PC-3 (cell line): ENCODE results near the gene EPS8L2. TPM values are rescaled to one million over a fixed set of nuclear protein-coding genes. Genes with fewer than 3 reads are reported as not detected.

ENCODE experiments used
- ATAC-seq: fragments of 200-7000 bp; cut with Tn5 transposase; 2 replicates; pipeline ENCODE4 v1.9.1; 2020; ENCODE audit warnings: mild to moderate bottlenecking, moderate library complexity
- BruUV-seq: library from RNA; stranded (reverse); fragments of 400-500 nt; replicated peaks from 2 replicates; lab custom pipeline; 2021; lab: Mats Ljungman, UMichigan
- CTCF ChIA-PET: fragments of 300-600 bp; sonication (Branson Sonifier 250); formaldehyde crosslinking; loops from one replicate; lab custom pipeline; 2022; ENCODE audit warnings: antibody characterized with exemption; lab: Charles Lee
- POLR2A ChIA-PET: fragments of 300-600 bp; sonication (Branson Sonifier 250); formaldehyde crosslinking; loops from one replicate; lab custom pipeline; 2022; ENCODE audit warnings: antibody characterized with exemption; ENCODE audit not compliant: unreplicated experiment; lab: Charles Lee
- DNase-seq: peaks from one replicate; pipeline ENCODE4 v3.0.0-alpha.2; 2015
- H2AFZ ChIP-seq: fragments of 300-600 bp; sonication (generic); 2 replicates; pipeline ENCODE4 v1.6.0; 2016; ENCODE audit warnings: antibody characterized with exemption, low read length
- H3F3A ChIP-seq: fragments of 300-600 bp; sonication (generic); one replicate; pipeline ENCODE4 v1.6.0; 2017; ENCODE audit warnings: antibody characterized with exemption, low read length, control low read depth, mild to moderate bottlenecking; ENCODE audit not compliant: unreplicated experiment
- H3K27ac ChIP-seq: fragments of 300-600 bp; sonication (generic); 2 replicates; pipeline ENCODE4 v1.5.1; 2016; ENCODE audit warnings: mild to moderate bottlenecking, low read length
- H3K27me3 ChIP-seq: fragments of 300-600 bp; sonication (generic); 2 replicates; pipeline ENCODE4 v1.6.1; 2016; ENCODE audit warnings: low read length, mixed read lengths
- H3K36me3 ChIP-seq: fragments of 300-600 bp; sonication (generic); 2 replicates; pipeline ENCODE4 v1.6.1; 2016; ENCODE audit warnings: low read depth, mixed run types, low read length, mixed read lengths
- H3K4me1 ChIP-seq: fragments of 300-600 bp; sonication (generic); 2 replicates; pipeline ENCODE4 v1.5.1; 2016; ENCODE audit warnings: low read length; ENCODE audit not compliant: insufficient read depth
- H3K4me2 ChIP-seq: fragments of 300-600 bp; sonication (generic); 2 replicates; pipeline ENCODE4 v1.6.0; 2016; ENCODE audit warnings: low read length
- H3K4me3 ChIP-seq: fragments of 300-600 bp; sonication (generic); 2 replicates; pipeline ENCODE4 v1.5.1; 2016; ENCODE audit warnings: mild to moderate bottlenecking, low read length, mixed read lengths
- H3K79me2 ChIP-seq: fragments of 300-600 bp; sonication (generic); 2 replicates; pipeline ENCODE4 v1.6.1; 2017; ENCODE audit warnings: low read length, mixed read lengths
- H3K9ac ChIP-seq: fragments of 300-600 bp; sonication (generic); 2 replicates; pipeline ENCODE4 v1.6.0; 2016; ENCODE audit warnings: mild to moderate bottlenecking, low read length
- H3K9me2 ChIP-seq: fragments of 300-600 bp; sonication (generic); replicated peaks from 2 replicates; pipeline ENCODE4 v1.6.1; 2016; ENCODE audit warnings: mixed run types, low read length, mixed read lengths
- H3K9me3 ChIP-seq: fragments of 300-600 bp; sonication (generic); 2 replicates; pipeline ENCODE4 v1.6.1; 2016; ENCODE audit warnings: low read length, mixed read lengths
- H4K20me1 ChIP-seq: fragments of 300-600 bp; sonication (generic); 2 replicates; pipeline ENCODE4 v1.6.1; 2016; ENCODE audit warnings: low read length, mixed read lengths
- EZH2 ChIP-seq: fragments of 300-600 bp; sonication (generic); IDR thresholded peaks from one replicate; pipeline ENCODE4 v1.6.1; 2017; ENCODE audit warnings: antibody characterized with exemption, mild to moderate bottlenecking, low read length; ENCODE audit not compliant: unreplicated experiment
- EZH2phosphoT487 ChIP-seq: fragments of 300-600 bp; sonication (generic); IDR thresholded peaks from 2 replicates; pipeline ENCODE4 v1.6.1; 2018; ENCODE audit warnings: mild to moderate bottlenecking, antibody characterized with exemption, low read length, borderline replicate concordance
- intact Hi-C: fragments of 100-400 bp; cut with micrococcal nuclease; formaldehyde crosslinking; loops from 2 replicates; pipeline ENCODE4 v1.9.0; 2023
- total RNA-seq: library from RNA; depleted of rRNA; stranded (reverse); fragments of >200 nt; gene quantifications from 2 replicates; pipeline ENCODE4 v1.2.3, GENCODE V29; 2014
- TF ChIP-seq, protein P1 (sequence below): fragments of 300-600 bp; sonication (generic); conservative IDR thresholded peaks from 2 replicates; pipeline ENCODE4 v1.5.1; 2017; ENCODE audit warnings: antibody characterized with exemption, low read depth, mild to moderate bottlenecking, low read length

The EPS8L2 gene
- total RNA-seq, 1 experiment from 2014 or later: 127 TPM

DNA sequence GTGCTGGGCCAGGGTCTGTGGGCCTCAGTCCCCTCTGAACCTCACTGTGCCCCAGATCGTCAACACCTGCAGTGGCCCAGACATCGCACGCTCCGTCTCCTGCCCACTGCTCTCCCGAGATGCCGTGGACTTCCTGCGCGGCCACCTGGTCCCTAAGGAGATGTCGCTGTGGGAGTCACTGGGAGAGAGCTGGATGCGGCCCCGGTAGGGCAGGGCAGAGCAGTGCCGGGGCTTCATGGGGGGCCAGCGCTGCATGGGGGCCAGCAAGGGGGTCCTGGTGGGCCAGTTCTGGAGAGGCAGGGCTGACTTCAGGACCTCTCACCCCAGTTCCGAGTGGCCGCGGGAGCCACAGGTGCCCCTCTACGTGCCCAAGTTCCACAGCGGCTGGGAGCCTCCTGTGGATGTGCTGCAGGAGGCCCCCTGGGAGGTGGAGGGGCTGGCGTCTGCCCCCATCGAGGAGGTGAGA lies 16.3 kb downstream of the EPS8L2 start:
- Histone ChIP-seq H3K27me3 (no peaks in the 10 kb centered on the region), H4K20me1 (no peaks in the 10 kb centered on the region), H2AFZ (no peak overlapping the region), H3K4me3 (no peak overlapping the region), H3K9me3 (no peaks in the 10 kb centered on the region), H3K4me2 (no peak overlapping the region), H3K79me2 (0 out of 2 replicates have a peak, but pooled peaks cover under 1% of the 10 kb centered on the region), H3K4me1 (peaks cover 7% of the 10 kb centered on the region), H3K27ac (no peak overlapping the region), H3K9ac (no peak overlapping the region), H3F3A (peaks cover 7% of the 10 kb centered on the region), H3K36me3 (peaks cover 9% of the 10 kb centered on the region; the same call in 1 of the 2 replicates), H3K9me2 (no peaks in the 10 kb centered on the region)
- ATAC-seq (no peak), DNase-seq (no peak)
- ChIA-PET POLR2A (no interaction called here), CTCF (interaction anchor here (0.5 kb wide), 1 partner anchor 23 kb away, joined by 6 read pairs; no protein-coding TSS in a partner anchor)
- TF ChIP-seq EZH2 (no peak), EZH2phosphoT487 (no peak)
- TF ChIP-seq, protein P1, sequence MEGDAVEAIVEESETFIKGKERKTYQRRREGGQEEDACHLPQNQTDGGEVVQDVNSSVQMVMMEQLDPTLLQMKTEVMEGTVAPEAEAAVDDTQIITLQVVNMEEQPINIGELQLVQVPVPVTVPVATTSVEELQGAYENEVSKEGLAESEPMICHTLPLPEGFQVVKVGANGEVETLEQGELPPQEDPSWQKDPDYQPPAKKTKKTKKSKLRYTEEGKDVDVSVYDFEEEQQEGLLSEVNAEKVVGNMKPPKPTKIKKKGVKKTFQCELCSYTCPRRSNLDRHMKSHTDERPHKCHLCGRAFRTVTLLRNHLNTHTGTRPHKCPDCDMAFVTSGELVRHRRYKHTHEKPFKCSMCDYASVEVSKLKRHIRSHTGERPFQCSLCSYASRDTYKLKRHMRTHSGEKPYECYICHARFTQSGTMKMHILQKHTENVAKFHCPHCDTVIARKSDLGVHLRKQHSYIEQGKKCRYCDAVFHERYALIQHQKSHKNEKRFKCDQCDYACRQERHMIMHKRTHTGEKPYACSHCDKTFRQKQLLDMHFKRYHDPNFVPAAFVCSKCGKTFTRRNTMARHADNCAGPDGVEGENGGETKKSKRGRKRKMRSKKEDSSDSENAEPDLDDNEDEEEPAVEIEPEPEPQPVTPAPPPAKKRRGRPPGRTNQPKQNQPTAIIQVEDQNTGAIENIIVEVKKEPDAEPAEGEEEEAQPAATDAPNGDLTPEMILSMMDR: no peak
- intact Hi-C loops: no loop called here
- BruUV-seq: no TSS peak

GRCh38 chr11:723120-723883 lies 17.3 kb downstream of the EPS8L2 start:
- POLR2A ChIA-PET: no interaction called here

More at GRCh38 chr11:723120-723883, 17.3 kb downstream of the EPS8L2 start:
- peaks cover 14% of the 10 kb centered on the region for H3K4me1 ChIP-seq
- H3K9me3 ChIP-seq: no peaks in the 10 kb centered on the region
- ATAC-seq: no peak
- H3K4me2 ChIP-seq: no peak overlapping the region
- H3K9me2 ChIP-seq: no peaks in the 10 kb centered on the region
- no TSS peak for BruUV-seq
- peaks cover 9% of the 10 kb centered on the region for H3K36me3 ChIP-seq
- H3K27ac ChIP-seq: no peak overlapping the region
- peak; percentile 33 for DNase-seq
- intact Hi-C loops: no loop called here
- H3F3A ChIP-seq: peaks cover 8% of the 10 kb centered on the region
- CTCF ChIA-PET: no interaction called here
- no peaks in the 10 kb centered on the region for H3K27me3 ChIP-seq
- no peak overlapping the region for H3K9ac ChIP-seq
- H2AFZ ChIP-seq: no peak overlapping the region
- H3K4me3 ChIP-seq: no peak overlapping the region
- TF ChIP-seq, protein P1: peak; percentile 67
- no peak for TF ChIP-seq EZH2phosphoT487
- TF ChIP-seq EZH2: no peak
- H3K79me2 ChIP-seq: no peaks in the 10 kb centered on the region
- no peaks in the 10 kb centered on the region for H4K20me1 ChIP-seq
